SK-N-MC (cell line): ENCODE measurements around the gene SMURF1.

ENCODE experiments used
- DNase-seq: peaks from one replicate; pipeline ENCODE4 v3.0.0-alpha.2; 2011; ENCODE audit warnings: low read depth, low spot score
- H3K27ac ChIP-seq: fragments of 200-600 bp; sonication (generic); 2 replicates; pipeline ENCODE4 v1.5.1; 2016; ENCODE audit warnings: mixed run types
- H3K36me3 ChIP-seq: fragments of 200-600 bp; sonication (generic); 2 replicates; pipeline ENCODE4 v1.6.1; 2017; ENCODE audit warnings: antibody characterized with exemption, low read length, mixed read lengths; ENCODE audit not compliant: insufficient read depth
- H3K4me3 ChIP-seq: fragments of 200-600 bp; sonication (generic); 2 replicates; pipeline ENCODE4 v1.5.1; 2016
- H3K9ac ChIP-seq: fragments of 200-600 bp; sonication (generic); 2 replicates; pipeline ENCODE4 v1.8.0; 2017; ENCODE audit warnings: mixed run types, mixed read lengths; ENCODE audit not compliant: insufficient read length
- H3K9me3 ChIP-seq: fragments of 200-600 bp; sonication (generic); 2 replicates; pipeline ENCODE4 v1.6.1; 2017; ENCODE audit warnings: low read depth, mild to moderate bottlenecking, antibody characterized with exemption, low read length, moderate library complexity, mixed read lengths
- EZH2 ChIP-seq: fragments of 200-600 bp; sonication (generic); IDR thresholded peaks from one replicate; pipeline ENCODE4 v1.6.1; 2017; ENCODE audit warnings: antibody characterized with exemption
- FOXP2 ChIP-seq: optimal IDR thresholded peaks from 2 replicates; pipeline ENCODE3; 2011; ENCODE audit warnings: mild to moderate bottlenecking, moderate library complexity; ENCODE audit not compliant: insufficient read depth; ENCODE audit errors: extremely low read length, control extremely low read depth
- POLR2AphosphoS5 ChIP-seq: IDR thresholded peaks from 2 replicates; pipeline ENCODE4 v1.6.1; 2012; ENCODE audit warnings: mild to moderate bottlenecking, low read depth, low read length, borderline replicate concordance

The SMURF1 gene

GRCh38 chr7:99143853-99144672, at the start of gene SMURF1:
Gene SMURF1, minus strand, starts transcription at chr7:99144108. Its CDS starts 328 bp downstream, at chr7:99143780.
- H3K36me3 ChIP-seq = 0 out of 2 replicates have a peak, but pooled peaks cover 11% of the 10 kb centered on the region
- no peak for TF ChIP-seq FOXP2
- peak; percentile 95 for TF ChIP-seq POLR2AphosphoS5
- DNase-seq = no peak
- H3K9me3 ChIP-seq = no peaks in the 10 kb centered on the region
- H3K4me3 ChIP-seq = peak within 1 kb of the TSS; percentile 98
- H3K27ac ChIP-seq = peak within 1 kb of the TSS; percentile 78
- peak within 1 kb of the TSS; percentile 94 for H3K9ac ChIP-seq

GRCh38 chr7:99191869-99192596, 48.1 kb upstream of the SMURF1 start:
- TF ChIP-seq POLR2AphosphoS5 = no peak
- no peak for TF ChIP-seq FOXP2
- no peak for TF ChIP-seq EZH2
- no peak for DNase-seq
- no peaks in the 10 kb centered on the region for H3K36me3 ChIP-seq
- no peak overlapping the region for H3K9ac ChIP-seq
- no peak overlapping the region for H3K4me3 ChIP-seq
- H3K9me3 ChIP-seq = no peaks in the 10 kb centered on the region
- H3K27ac ChIP-seq = no peak overlapping the region

- DNase-seq = no peak
- no peaks in the 10 kb centered on the region for H3K9me3 ChIP-seq
- TF ChIP-seq POLR2AphosphoS5 (no peak), FOXP2 (no peak), EZH2 (no peak)
- no peak overlapping the region for H3K4me3 ChIP-seq
- no peak overlapping the region for H3K27ac ChIP-seq
- no peaks in the 10 kb centered on the region for H3K36me3 ChIP-seq
- H3K9ac ChIP-seq = no peak overlapping the region
Measured at GRCh38 chr7:99190359-99191009, 46.6 kb upstream of the SMURF1 start.

- Histone ChIP-seq H3K9me3 (no peaks in the 10 kb centered on the region), H3K4me3 (no peak overlapping the region), H3K27ac (no peak overlapping the region), H3K36me3 (no peaks in the 10 kb centered on the region), H3K9ac (no peak overlapping the region)
- TF ChIP-seq FOXP2 (no peak), POLR2AphosphoS5 (no peak), EZH2 (no peak)
- no peak for DNase-seq
Measured at GRCh38 chr7:99189222-99189621, 45.3 kb upstream of the SMURF1 start.

GRCh38 chr7:99188221-99188620, 44.3 kb upstream of the SMURF1 start:
- no peak for DNase-seq
- Histone ChIP-seq H3K4me3 (no peak overlapping the region), H3K9me3 (no peaks in the 10 kb centered on the region), H3K27ac (no peak overlapping the region), H3K36me3 (no peaks in the 10 kb centered on the region), H3K9ac (no peak overlapping the region)
- TF ChIP-seq FOXP2 (no peak), POLR2AphosphoS5 (no peak), EZH2 (no peak)

GRCh38 chr7:99184532-99185218, 40.8 kb upstream of the SMURF1 start:
- no peak for DNase-seq
- Histone ChIP-seq H3K9me3 (no peaks in the 10 kb centered on the region), H3K27ac (no peak overlapping the region), H3K4me3 (no peak overlapping the region), H3K9ac (no peak overlapping the region), H3K36me3 (no peaks in the 10 kb centered on the region)
- TF ChIP-seq EZH2 = no peak
- TF ChIP-seq POLR2AphosphoS5 = no peak
- no peak for TF ChIP-seq FOXP2

GRCh38 chr7:99180067-99180650, 36.3 kb upstream of the SMURF1 start:
- DNase-seq = no peak
- H3K9me3 ChIP-seq = no peaks in the 10 kb centered on the region

More at GRCh38 chr7:99180067-99180650, 36.3 kb upstream of the SMURF1 start:
- Histone ChIP-seq H3K36me3 (no peaks in the 10 kb centered on the region), H3K27ac (no peak overlapping the region), H3K9ac (no peak overlapping the region), H3K4me3 (no peak overlapping the region)
- TF ChIP-seq FOXP2 (no peak), POLR2AphosphoS5 (no peak), EZH2 (no peak)
